Measurements from ENCODE around the gene CACNG6.
"Not testable (repeated sequence)": the region's sequence is repeated elsewhere in the genome, so short reads cannot be mapped to it uniquely, and the experiment has no call there.

DNA sequence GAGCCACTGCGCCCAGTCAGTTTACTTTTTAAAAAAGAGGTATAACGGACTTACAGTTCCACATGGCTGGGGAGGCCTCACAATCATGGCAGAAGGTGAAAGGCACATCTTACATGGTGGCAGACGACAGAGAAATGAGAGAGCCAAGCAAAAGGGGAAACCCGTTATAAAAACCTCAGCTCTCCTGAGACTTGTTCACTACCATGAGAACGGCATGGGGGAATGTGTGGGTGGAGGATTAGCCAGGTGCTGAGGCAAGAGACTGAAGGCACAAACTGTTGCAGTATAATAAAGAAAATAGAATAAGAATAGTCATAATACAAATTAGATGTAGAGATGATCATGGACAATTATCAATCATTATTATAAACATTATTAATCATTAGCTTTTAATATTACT, 45.1 kb downstream of the CACNG6 start:
- TF ChIP-seq, protein P1, sequence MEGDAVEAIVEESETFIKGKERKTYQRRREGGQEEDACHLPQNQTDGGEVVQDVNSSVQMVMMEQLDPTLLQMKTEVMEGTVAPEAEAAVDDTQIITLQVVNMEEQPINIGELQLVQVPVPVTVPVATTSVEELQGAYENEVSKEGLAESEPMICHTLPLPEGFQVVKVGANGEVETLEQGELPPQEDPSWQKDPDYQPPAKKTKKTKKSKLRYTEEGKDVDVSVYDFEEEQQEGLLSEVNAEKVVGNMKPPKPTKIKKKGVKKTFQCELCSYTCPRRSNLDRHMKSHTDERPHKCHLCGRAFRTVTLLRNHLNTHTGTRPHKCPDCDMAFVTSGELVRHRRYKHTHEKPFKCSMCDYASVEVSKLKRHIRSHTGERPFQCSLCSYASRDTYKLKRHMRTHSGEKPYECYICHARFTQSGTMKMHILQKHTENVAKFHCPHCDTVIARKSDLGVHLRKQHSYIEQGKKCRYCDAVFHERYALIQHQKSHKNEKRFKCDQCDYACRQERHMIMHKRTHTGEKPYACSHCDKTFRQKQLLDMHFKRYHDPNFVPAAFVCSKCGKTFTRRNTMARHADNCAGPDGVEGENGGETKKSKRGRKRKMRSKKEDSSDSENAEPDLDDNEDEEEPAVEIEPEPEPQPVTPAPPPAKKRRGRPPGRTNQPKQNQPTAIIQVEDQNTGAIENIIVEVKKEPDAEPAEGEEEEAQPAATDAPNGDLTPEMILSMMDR (IDR thresholded peaks at IDR 0.05; ENCODE audit: borderline replicate concordance, extremely low read depth, low read length, poor library complexity, severe bottlenecking): not testable (repeated sequence)
- not testable (repeated sequence) for TF ChIP-seq EZH2 (IDR thresholded peaks at IDR 0.05; ENCODE audit: borderline replicate concordance, low read depth, low read length, severe bottlenecking)
